22Rv1 (cell line): ENCODE results near the gene GRK3.

Source experiments
- ZFX ChIP-seq: fragments of 450-650 bp; IDR thresholded peaks from 2 replicates; pipeline ENCODE4 v1.6.1; 2017; ENCODE audit warnings: antibody characterized with exemption, borderline replicate concordance
- TF ChIP-seq, protein P1 (sequence below): fragments of 450-650 bp; IDR thresholded peaks from 2 replicates; pipeline ENCODE4 v1.5.1; 2017; ENCODE audit warnings: mild to moderate bottlenecking

DNA sequence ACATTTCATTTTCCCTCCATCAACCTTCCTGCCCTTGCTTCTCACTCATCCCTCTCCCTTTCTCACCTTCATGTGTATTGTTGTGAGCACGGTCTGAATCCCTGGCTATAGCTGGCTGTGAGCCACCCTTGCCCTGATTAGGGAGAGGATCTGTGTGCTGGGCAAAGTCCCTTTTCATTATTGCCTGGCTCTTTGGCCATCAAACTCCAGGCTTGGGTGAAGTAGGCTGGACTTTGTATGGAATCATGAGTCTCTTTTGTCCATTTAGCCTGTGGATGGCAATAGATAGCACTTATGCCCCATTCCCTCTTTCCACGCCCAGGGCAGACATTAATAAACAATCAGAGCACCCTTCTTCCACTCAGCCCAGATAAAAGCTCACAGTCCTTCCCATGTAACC, 184.2 kb downstream of the GRK3 start:
- TF ChIP-seq, protein P1, sequence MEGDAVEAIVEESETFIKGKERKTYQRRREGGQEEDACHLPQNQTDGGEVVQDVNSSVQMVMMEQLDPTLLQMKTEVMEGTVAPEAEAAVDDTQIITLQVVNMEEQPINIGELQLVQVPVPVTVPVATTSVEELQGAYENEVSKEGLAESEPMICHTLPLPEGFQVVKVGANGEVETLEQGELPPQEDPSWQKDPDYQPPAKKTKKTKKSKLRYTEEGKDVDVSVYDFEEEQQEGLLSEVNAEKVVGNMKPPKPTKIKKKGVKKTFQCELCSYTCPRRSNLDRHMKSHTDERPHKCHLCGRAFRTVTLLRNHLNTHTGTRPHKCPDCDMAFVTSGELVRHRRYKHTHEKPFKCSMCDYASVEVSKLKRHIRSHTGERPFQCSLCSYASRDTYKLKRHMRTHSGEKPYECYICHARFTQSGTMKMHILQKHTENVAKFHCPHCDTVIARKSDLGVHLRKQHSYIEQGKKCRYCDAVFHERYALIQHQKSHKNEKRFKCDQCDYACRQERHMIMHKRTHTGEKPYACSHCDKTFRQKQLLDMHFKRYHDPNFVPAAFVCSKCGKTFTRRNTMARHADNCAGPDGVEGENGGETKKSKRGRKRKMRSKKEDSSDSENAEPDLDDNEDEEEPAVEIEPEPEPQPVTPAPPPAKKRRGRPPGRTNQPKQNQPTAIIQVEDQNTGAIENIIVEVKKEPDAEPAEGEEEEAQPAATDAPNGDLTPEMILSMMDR, result no peak
- TF ChIP-seq ZFX, result no peak
